Myocyte (in vitro differentiated cells): ENCODE measurements around the gene RBCK1. TPM values are rescaled to one million over a fixed set of nuclear protein-coding genes. Genes with fewer than 3 reads are reported as not detected.

ENCODE experiments used
- DNase-seq: peaks from one replicate; pipeline ENCODE4 v3.0.0-alpha.2; 2012; ENCODE audit warnings: low read depth
- total RNA-seq: library from RNA; depleted of rRNA; stranded (reverse); fragments of >200 nt; gene quantifications from 2 replicates; pipeline ENCODE4 v1.2.3, GENCODE V29; 2014

The RBCK1 gene
- total RNA-seq, 1 donor from 2014 or later: 85.1 TPM

- DNase-seq: no peak
Measured at GRCh38 chr20:416950-417800, 9.1 kb downstream of the RBCK1 start.

DNA sequence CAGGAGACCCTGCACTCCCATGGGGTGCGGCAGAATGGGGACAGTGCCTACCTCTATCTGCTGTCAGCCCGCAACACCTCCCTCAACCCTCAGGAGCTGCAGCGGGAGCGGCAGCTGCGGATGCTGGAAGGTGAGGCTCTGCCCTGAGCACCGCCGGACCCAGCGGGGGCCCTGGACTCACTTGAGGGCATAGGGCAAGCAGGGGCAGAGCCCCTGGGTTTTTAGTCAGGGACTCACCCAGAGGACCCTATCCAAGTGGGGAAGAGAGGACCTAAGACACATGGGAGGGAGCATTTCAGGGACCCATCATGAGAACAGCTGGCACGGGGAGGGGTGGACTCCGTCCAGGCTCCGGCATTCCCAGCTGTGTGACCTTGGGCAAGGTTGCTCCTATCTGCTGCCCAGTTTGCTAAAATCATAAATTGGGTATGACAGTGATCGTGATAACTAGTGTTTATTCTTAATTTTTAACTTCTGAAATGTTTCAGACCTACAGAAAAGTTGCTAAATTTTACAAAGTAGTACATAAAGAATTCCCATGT, 9.8 kb downstream of the RBCK1 start:
- DNase-seq: peak; percentile 70

DNA sequence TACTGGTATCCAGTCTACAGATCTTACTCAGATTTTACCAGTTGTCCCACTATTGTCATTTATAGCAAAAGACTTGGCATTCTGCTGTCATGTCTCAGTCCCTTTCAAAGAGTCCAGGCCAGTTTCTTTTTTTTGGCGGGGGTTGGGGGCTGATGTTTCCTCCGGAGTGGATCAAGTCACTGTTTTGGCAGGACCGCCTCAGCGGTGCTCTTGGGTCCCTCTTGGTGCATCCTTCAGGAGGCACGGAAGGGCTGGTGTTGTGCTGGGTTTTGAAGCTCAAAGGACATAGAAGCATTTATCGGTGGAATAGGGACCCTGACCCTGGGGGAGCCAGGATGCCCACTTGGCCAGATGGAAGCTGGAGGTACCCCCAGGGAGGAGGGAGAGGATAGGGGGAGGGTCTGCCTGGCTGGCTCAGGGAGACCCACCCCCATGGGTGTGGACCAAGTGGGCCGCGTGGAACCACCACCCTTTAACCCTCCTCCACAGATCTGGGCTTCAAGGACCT, 10.8 kb downstream of the RBCK1 start:
- no peak for DNase-seq

GRCh38 chr20:419556-420165, 11.6 kb downstream of the RBCK1 start:
- no peak for DNase-seq

GRCh38 chr20:420166-420620, 12.1 kb downstream of the RBCK1 start:
- no peak for DNase-seq

- no peak for DNase-seq
Measured at GRCh38 chr20:420721-421574, 12.8 kb downstream of the RBCK1 start.

DNA sequence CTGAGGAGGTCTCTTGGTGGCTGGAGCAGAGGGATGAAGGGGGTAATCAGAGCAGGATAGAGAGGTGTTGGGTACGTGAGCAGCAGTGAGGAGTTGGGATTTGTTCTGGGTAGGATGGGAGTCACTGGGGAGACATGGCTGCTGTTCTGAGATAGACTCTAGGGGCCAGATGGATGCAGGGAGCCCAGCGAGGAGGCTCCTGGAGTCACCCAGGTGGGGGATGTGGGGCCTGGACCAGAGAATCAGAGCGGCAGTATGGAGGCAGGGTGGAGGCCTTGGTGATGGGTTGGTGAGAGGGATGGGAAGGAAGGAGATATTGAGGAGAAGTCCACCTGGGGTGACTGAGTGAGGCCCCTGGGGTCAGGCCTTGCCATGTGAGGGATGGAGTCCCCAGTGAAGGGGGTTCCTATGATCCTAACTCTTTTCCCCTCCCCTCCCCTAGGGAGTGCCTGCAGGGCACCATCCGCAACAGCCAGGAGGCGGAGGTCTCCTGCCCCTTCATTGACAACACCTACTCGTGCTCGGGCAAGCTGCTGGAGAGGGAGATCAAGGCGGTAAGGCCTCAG, 13.7 kb downstream of the RBCK1 start:
- DNase-seq: no peak

- no peak for DNase-seq
Measured at GRCh38 chr20:426566-426965, 18.5 kb downstream of the RBCK1 start.

- DNase-seq: no peak
Measured at GRCh38 chr20:427401-427800, 19.3 kb downstream of the RBCK1 start.

DNA sequence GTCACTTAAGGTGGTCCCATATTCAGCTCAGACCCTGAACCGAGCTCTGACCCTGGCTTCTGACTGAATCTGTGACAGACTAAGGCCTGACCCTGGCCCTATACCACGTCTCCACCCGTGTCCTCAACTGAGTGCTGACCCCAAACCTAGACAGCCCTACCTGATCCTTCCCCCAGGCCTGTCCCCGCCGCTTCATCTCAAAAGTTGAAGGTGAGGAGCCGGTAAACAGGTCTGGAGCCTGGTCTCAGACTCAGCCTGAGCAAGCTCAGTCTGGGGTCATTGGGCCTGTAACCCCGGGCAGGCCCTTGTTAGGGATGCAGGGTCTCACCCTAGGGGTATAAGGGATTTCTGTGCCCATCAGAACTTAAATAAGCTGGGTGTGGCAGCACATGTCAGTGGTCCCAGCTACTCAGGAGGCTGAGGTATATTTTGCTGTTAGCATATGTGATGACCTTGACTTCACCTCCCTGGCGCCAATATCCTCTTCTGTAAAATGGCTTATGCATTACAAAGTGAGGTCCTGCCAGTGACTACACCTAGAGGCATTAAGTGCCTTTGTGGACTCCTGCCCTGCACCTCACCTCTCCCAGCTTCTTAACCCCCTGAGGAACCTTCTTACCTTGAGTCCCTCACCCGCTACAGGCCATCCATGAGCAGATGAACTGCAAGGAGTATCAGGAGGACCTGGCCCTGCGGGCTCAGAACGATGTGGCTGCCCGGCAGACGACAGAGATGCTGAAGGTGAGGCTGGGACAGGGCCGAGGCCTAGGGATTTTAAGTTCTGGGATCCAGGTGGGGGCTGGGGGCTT, 20.0 kb downstream of the RBCK1 start:
- DNase-seq: no peak

DNA sequence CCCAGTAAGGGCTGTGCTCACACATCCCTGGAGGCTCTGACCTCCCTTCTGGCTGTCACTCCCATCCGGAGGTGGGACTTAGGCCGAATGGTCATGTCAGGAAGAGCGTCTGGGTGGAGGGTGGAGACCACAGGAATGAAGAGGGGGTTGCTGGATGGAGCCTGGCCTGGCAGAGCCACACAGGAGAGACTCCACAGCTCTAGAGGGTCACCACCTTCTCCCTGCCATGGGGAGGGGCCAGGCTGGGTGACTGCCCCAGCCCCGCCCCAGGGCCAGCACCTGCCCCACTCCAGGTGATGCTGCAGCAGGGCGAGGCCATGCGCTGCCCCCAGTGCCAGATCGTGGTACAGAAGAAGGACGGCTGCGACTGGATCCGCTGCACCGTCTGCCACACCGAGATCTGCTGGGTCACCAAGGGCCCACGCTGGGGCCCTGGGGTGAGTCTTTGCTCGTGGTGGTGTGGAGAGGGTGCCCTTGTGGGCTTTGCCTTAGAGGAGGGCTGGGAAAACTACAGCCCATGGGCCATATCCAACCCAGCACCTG, 20.6 kb downstream of the RBCK1 start:
- DNase-seq: no peak

DNA sequence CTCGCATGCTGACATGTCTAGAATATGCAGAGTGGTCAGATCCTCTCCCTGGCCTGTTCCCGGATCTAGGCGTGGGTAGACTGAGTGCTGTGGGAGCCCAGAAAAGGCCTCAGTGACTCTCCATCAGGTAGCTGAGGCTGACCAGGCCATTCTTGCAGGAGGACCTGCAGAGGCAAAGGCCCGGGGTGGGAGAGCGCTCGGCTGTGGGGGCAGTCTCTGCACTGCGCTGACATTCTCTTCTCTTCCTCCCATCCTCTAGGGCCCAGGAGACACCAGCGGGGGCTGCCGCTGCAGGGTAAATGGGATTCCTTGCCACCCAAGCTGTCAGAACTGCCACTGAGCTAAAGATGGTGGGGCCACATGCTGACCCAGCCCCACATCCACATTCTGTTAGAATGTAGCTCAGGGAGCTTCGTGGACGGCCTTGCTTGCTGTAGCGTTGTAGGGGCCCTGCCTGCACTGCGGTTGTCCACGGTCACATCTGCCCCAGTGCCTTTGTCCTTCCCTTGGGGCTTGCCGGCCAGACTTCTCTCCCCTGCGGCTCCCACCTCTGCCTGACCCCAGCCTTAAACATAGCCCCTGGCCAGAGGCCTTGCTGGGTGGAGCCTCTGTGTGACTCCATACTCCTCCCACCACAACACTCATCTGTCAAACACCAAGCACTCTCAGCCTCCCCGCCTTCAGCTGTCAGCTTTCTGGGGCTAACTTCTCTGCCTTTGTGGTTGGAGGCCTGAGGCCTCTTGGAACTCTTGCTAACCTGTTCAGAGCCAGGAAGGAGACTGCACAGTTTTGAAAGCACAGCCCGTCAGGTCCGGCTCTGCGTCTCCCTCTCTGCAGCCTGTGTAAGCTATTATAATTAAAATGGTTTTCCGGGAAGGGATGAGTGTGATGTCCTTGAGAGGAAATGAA, 22.2 kb downstream of the RBCK1 start:
- peak; percentile 87 for DNase-seq

DNA sequence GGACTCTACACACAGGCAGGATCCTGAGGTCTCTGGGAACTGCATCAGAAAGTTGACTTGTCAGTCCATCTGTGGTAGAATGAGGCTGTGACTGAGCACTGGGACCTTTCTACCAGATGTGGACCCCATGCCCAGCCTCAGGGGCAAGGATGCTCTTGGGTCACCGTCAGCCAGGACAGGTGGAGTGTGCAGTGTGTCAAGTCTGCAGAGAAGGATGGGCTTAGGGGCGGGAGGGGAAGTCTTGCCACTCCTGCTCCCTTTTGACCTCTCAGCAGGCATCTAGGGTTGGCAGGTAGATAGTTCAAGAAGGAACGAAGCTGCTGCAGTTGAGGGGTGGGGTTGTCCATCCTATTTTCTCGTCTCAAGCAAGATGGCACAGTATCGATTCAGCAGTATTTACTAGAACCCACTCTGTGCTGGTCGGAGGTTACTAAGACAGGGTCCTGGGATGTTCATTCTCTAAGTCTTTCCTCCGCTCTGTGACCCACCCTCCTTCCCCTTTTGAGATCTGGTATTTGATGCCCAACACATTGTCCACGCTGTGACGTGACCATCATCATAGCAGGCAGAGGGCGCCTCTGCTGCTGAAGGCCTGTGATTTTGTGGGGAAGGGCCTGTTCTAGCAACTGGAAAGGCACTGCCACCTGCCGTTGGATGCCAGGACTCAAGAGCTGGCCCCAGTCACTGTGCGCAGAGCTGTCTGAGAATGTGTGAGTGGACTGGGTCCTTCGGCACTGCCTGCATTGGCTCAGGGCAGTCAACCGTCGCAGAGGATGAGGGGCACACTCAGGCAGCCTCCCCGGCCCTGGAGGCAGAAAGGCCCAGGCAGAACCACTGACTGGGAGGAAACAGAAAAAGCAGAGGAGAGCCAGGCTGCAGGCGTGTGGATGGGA, 23.2 kb downstream of the RBCK1 start:
- peak; percentile 81 for DNase-seq

- no peak for DNase-seq
Measured at GRCh38 chr20:432208-432607, 24.1 kb downstream of the RBCK1 start.

DNA sequence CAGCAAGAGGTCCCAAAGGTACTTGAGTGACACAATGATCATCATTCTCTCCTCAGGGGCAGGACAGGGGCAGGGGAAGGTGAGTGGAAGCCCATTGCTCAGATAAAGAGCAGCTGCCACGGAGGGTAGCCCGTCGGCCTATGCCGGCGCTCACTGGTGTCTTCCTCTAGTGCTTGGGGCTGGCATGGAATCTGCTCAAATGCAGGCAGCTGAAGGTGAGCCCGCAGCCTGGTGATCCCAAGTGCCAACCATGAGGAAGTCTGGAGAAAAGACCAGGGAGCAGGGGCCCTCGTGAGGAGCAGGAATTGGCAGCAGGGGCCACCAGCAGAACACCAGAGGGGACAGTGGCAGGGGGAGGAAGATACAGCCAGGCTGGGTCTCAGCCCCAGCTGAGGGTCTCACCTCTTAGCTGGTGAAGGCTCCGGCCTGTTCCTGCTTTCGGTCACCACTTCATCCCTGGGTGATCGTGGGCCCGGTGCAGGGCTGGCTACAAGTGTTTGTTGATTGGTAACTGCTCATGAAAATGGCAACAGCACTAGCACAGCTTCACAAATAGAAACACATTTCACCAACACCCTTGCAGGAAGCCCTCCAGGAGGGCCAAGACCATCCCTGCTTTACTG, 24.7 kb downstream of the RBCK1 start:
- peak; percentile 23 for DNase-seq

DNA sequence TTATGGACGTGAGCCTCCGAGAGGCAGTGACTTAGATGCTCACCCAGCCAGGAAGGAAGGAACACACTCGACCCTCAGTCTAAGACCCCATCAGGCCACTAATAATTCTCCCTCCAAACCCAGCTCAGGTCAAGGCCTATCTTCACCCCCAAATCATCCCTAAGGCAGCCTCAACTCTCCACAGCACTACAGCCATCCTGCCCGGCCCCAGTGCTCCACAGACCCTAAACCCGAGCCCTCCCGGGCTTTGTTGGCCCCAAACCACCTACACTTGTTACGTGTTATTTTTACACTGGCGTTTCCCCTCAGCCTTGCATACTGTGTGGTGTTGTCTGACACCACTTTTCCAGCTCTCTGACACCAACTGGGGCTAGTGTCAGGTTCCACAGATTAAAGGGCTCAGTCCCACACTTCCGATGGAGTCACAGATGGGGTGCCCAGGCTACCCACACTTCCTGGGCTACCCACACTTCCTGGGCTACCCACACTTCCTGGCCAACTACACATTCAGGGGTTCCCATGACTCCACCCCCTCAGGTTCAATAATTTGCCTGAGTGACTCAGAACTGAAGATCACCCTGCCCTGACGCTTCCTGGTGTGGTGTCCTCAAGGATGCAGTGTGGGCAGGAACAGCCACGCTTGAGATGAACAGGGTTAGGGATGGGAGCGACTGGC, 25.3 kb downstream of the RBCK1 start:
- DNase-seq: peak; percentile 78

- no peak for DNase-seq
Measured at GRCh38 chr20:434221-434620, 26.1 kb downstream of the RBCK1 start.
